AG10803 (cell line): ENCODE data around the gene CLRN3.

ENCODE experiments used
- DNase-seq: peaks from one replicate; pipeline ENCODE4 v3.0.0; 2010; ENCODE audit warnings: low read depth
- H3K4me3 ChIP-seq: 2 replicates; pipeline ENCODE4 v1.5.1; 2011; ENCODE audit warnings: mild to moderate bottlenecking, low read length, control low read depth
- TF ChIP-seq, protein P1 (sequence below): conservative IDR thresholded peaks from 2 replicates; pipeline ENCODE4 v1.5.1; 2011; ENCODE audit warnings: mild to moderate bottlenecking, low read length, control low read depth, inconsistent platforms

Gene CLRN3

DNA sequence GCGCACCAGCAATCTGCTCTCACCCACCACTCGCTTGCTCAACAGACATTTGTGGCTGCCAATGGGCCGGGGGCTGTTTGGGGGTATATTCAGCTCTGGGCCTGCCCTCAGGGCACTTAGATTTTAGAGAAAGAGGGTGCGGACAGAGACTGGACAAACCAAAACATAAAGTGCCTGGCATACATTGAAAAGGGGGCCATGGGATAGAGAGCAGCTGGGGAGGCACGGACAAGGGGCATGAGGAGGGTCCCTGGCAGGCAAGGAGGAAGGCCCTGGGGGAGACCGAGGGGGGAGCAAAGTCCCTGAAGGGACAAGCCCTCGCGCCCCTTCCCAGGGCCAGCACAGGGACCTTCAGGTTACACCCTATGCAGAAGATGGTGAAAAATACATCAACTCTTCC, 43.5 kb downstream of the CLRN3 start:
- TF ChIP-seq, protein P1, sequence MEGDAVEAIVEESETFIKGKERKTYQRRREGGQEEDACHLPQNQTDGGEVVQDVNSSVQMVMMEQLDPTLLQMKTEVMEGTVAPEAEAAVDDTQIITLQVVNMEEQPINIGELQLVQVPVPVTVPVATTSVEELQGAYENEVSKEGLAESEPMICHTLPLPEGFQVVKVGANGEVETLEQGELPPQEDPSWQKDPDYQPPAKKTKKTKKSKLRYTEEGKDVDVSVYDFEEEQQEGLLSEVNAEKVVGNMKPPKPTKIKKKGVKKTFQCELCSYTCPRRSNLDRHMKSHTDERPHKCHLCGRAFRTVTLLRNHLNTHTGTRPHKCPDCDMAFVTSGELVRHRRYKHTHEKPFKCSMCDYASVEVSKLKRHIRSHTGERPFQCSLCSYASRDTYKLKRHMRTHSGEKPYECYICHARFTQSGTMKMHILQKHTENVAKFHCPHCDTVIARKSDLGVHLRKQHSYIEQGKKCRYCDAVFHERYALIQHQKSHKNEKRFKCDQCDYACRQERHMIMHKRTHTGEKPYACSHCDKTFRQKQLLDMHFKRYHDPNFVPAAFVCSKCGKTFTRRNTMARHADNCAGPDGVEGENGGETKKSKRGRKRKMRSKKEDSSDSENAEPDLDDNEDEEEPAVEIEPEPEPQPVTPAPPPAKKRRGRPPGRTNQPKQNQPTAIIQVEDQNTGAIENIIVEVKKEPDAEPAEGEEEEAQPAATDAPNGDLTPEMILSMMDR: no peak
- no peak overlapping the region for H3K4me3 ChIP-seq
- DNase-seq: no peak

DNA sequence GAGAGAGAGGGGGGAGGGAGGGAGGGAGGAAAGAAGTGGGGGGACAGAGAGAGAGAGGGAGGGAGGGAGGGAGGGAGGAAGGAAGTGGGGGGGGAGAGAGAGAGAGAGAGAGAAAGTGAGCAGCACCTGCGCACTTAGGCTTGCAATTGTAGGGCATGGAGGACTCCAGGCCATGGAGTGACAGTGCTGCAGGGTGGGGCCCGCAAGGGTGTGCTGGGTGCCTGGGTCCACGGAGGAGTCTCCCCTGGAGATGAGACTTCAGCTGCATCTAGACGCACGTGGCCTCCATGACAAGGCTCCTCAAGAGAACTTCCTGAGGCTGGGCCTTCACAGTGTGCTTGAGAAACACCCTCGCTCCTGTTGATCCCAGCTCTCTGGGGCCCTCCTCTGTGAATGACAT, 44.5 kb downstream of the CLRN3 start:
- no peak overlapping the region for H3K4me3 ChIP-seq
- no peak for DNase-seq
- TF ChIP-seq, protein P1: no peak

DNA sequence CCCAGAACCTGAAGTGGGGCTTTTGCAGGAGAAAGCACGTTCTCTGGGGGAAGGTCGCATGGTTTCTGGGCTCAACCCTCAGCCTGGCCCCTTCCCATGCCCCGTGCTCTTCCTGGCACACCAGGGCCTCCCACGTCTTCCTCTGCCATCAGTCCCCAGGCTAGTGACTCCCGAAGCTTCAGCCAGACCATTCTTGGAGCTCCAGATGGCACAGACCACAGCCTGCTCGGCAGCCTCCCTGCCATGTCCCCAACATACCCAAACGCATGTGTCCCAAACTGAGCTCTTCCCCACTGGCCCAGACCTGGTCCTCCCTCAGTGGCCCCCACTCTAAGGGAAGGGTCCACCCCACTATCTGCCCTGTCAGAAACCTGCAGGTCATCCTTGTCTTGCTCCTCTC, 47.0 kb downstream of the CLRN3 start:
- no peak for DNase-seq
- TF ChIP-seq, protein P1: no peak
- no peak overlapping the region for H3K4me3 ChIP-seq

DNA sequence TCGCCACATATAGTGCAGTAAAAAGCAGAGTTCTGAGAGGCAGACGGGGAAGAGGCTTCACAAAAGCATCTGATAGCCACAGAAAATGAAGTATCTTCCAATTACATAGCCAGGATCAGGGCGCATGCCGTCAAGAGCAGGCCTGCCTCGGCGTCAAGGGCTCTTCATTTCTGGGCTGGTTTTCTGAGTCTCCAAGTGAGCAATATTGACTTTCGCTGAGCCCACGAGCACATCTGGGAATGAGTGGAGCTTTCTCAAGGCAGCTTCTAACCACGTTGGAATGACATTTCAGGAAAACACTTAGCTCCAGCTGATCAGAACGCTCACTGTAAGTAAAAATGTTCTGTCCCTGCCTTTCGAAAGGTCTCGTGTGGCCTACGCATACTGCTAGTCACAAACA, 51.9 kb downstream of the CLRN3 start:
- TF ChIP-seq, protein P1: no peak
- no peak for DNase-seq

DNA sequence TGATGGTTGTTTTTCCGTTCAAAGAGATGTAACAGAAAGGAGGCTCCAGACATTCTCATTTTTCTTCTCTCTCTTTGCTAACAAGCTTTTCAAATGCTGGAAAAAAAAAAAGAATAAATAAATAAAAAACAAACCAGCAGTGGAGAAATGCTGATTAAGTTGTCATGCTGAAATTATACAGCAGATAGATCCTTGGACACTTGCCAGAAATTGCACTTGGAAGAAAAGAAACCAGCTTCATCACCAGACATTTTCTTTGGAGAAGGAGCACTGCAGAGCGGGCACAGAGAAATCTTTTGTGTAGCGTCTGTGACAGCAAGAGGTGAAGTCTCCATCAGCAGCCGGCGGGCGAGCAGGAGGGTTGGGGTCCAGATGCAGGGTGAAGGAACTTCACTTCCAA, 55.8 kb downstream of the CLRN3 start:
- no peak for DNase-seq
- no peak overlapping the region for H3K4me3 ChIP-seq
- TF ChIP-seq, protein P1: no peak

More for the DNA sequence above, 51.9 kb downstream of the CLRN3 start:
- H3K4me3 ChIP-seq: no peak overlapping the region

DNA sequence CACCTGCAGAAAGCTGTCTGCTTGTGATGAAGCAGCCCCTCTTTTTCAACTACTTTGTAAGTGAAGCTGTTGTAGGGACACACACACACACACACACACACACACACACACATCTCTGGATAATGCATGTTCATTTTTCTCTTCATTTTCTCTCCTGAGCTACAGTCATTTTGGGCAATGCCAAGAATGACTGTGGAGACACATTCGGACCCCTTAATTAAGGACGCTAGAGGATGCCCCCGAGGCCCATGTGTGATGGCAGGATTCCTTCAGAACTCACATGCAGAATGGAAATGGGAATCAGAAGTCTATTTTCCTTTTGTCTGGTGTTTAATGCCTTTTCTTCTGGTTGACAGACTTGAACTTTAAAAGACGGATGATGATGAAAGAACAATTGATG, 56.6 kb downstream of the CLRN3 start:
- DNase-seq: no peak
- TF ChIP-seq, protein P1: no peak
- no peak overlapping the region for H3K4me3 ChIP-seq

DNA sequence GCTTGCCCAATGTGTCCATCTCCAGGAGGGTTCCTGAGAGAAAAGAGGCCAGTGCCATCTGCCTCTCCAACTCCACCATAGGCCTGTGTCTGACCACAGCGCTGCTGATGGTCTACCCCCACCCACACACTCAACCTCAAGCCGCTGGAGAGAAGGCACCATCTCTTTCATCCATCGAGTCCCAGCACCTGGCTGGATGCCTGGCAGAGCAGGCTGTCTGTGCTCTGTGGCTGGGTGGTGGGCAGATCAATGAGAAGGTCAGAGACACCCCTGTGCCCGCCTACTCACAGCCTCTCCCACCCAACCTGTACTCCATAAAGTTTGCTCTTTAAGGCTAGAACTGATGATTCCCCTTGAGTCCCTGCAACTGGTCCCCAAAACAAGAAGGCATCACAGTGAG, 58.0 kb downstream of the CLRN3 start:
- no peak overlapping the region for H3K4me3 ChIP-seq
- no peak for DNase-seq
- TF ChIP-seq, protein P1: no peak
